ENCODE results near the gene TNFRSF25.
"Not testable (repeated sequence)": the region's sequence is repeated elsewhere in the genome, so short reads cannot be mapped to it uniquely, and the experiment has no call there.

GRCh38 chr1:6431645-6432579 is 34.1 kb downstream of the TNFRSF25 start:
- TF ChIP-seq CTCF (IDR thresholded peaks at IDR 0.05); STAT6 (CRISPR knock-in tag; conservative IDR thresholded peaks at IDR 0.05; ENCODE audit: low read depth); NR2C2 (CRISPR knock-in tag; IDR thresholded peaks at IDR 0.05); CREB1 (CRISPR knock-in tag; IDR thresholded peaks at IDR 0.05); JUN (CRISPR knock-in tag; IDR thresholded peaks at IDR 0.05); MAX (CRISPR knock-in tag; IDR thresholded peaks at IDR 0.05); ATF2 (CRISPR knock-in tag; IDR thresholded peaks at IDR 0.05; ENCODE audit: borderline replicate concordance, low read depth); ELF4 (CRISPR knock-in tag; IDR thresholded peaks at IDR 0.05; ENCODE audit: low read depth); ATF1 (CRISPR knock-in tag; IDR thresholded peaks at IDR 0.05); ZNF138 (CRISPR knock-in tag; conservative IDR thresholded peaks at IDR 0.05); FOXP4 (CRISPR knock-in tag; IDR thresholded peaks at IDR 0.05); SP1 (CRISPR knock-in tag; conservative IDR thresholded peaks at IDR 0.05): not testable (repeated sequence)
